ENCODE data around the gene NUDCD3.

DNA sequence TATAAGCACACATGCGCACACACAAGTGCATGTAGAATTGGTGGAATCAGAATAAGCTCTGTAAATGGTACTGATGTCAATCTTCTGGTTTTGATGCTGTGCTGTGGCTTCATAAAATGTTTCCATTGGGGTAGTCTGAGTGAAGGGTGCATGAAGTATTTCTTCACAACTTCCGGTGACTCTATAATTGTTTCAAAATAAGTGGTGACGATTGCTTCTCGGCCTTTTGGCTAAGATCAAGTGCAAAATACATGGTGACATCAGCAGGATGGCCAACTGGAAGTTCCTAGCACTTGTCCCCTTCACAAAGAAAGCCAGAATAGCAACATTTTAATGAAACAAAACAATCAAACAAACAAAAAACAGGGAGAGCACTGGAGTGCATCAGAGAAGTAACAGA, 123.5 kb downstream of the NUDCD3 start:
- TF ChIP-seq CTCF (IDR thresholded peaks at IDR 0.05) (no peak), POLR2AphosphoS5 (IDR thresholded peaks at IDR 0.05) (no peak), POLR2A (IDR thresholded peaks at IDR 0.05) (no peak), EP300 (IDR thresholded peaks at IDR 0.05) (no peak)

All from gastroesophageal sphincter (tissue), 3 donors.